ENCODE data around the gene GMPR.
"Not testable (repeated sequence)": the region's sequence is repeated elsewhere in the genome, so short reads cannot be mapped to it uniquely, and the experiment has no call there.

The GMPR gene

GRCh38 chr6:16251706-16252105 is 13.3 kb downstream of the GMPR start:
- DNase-seq, result no peak

GRCh38 chr6:16252686-16253299 is 14.4 kb downstream of the GMPR start:
- DNase-seq, result no peak

GRCh38 chr6:16253399-16254144 is 15.2 kb downstream of the GMPR start:
- no peak for DNase-seq

GRCh38 chr6:16254535-16254934 is 16.1 kb downstream of the GMPR start:
- DNase-seq, result no peak

GRCh38 chr6:16256781-16257180 is 18.4 kb downstream of the GMPR start:
- no peak for DNase-seq

GRCh38 chr6:16257999-16258708 is 19.8 kb downstream of the GMPR start:
- peak; percentile 81 for DNase-seq

GRCh38 chr6:16258709-16259075 is 20.3 kb downstream of the GMPR start:
- DNase-seq, result no peak

- DNase-seq, result not testable (repeated sequence)
These were observed 21.2 kb downstream of the GMPR start for GRCh38 chr6:16259604-16260003.

GRCh38 chr6:16260602-16261001 is 22.2 kb downstream of the GMPR start:
- not testable (repeated sequence) for DNase-seq

- DNase-seq, result not testable (repeated sequence)
These were observed 24.4 kb downstream of the GMPR start for GRCh38 chr6:16262773-16263172.

GRCh38 chr6:16263464-16264099 is 25.2 kb downstream of the GMPR start:
- not testable (repeated sequence) for DNase-seq

- no peak for DNase-seq
These were observed 26.4 kb downstream of the GMPR start for GRCh38 chr6:16264785-16265184.

GRCh38 chr6:16265351-16266341 is 27.3 kb downstream of the GMPR start:
- no peak for DNase-seq

GRCh38 chr6:16267428-16268263 is 29.3 kb downstream of the GMPR start:
- no peak for DNase-seq

GRCh38 chr6:16269442-16270070 is 31.2 kb downstream of the GMPR start:
- not testable (repeated sequence) for DNase-seq

- no peak for DNase-seq
These were observed 31.9 kb downstream of the GMPR start for GRCh38 chr6:16270178-16270794.

- DNase-seq, result no peak
These were observed 33.0 kb downstream of the GMPR start for GRCh38 chr6:16271428-16271827.

GRCh38 chr6:16272201-16272600 is 33.8 kb downstream of the GMPR start:
- DNase-seq, result no peak

- no peak for DNase-seq
These were observed 34.9 kb downstream of the GMPR start for GRCh38 chr6:16273256-16273655.

GRCh38 chr6:16274483-16274882 is 36.1 kb downstream of the GMPR start:
- DNase-seq, result peak; percentile 75
